Thyroid gland (tissue), 4 donors: Measurements from ENCODE around the gene NUBP1.

Source experiments
- CTCF ChIP-seq, 6 experiments: fragments of 200-600 bp in 3 of 6; fragments of 450-650 bp in 3 of 6; sonication (generic) in 3 of 6; IDR thresholded peaks; one replicate each; pipeline ENCODE4 v1.5.1; 2016 to 2019; ENCODE audit warnings: antibody characterized with exemption in 6 of 6, mild to moderate bottlenecking in 2 of 6, inconsistent platforms in 1 of 6, moderate library complexity in 1 of 6
- POLR2A ChIP-seq, 2 donors: fragments of 450-650 bp; IDR thresholded peaks; one replicate each; pipeline ENCODE4 v1.6.1; 2017; ENCODE audit warnings: antibody characterized with exemption in 2 of 2, mild to moderate bottlenecking in 2 of 2, moderate library complexity in 1 of 2

- no peak for TF ChIP-seq CTCF (IDR thresholded peaks at IDR 0.05)
- no peak for TF ChIP-seq POLR2A (IDR thresholded peaks at IDR 0.05)
Observed at GRCh38 chr16:10760858-10761257, 17.2 kb downstream of the NUBP1 start.
